ENCODE results near the gene SYT1. TPM values are rescaled to one million over a fixed set of nuclear protein-coding genes. Genes with fewer than 3 reads are reported as not detected.

SYT1 gene
- total RNA-seq, 1 donor from 2014 or later = not detected

DNA sequence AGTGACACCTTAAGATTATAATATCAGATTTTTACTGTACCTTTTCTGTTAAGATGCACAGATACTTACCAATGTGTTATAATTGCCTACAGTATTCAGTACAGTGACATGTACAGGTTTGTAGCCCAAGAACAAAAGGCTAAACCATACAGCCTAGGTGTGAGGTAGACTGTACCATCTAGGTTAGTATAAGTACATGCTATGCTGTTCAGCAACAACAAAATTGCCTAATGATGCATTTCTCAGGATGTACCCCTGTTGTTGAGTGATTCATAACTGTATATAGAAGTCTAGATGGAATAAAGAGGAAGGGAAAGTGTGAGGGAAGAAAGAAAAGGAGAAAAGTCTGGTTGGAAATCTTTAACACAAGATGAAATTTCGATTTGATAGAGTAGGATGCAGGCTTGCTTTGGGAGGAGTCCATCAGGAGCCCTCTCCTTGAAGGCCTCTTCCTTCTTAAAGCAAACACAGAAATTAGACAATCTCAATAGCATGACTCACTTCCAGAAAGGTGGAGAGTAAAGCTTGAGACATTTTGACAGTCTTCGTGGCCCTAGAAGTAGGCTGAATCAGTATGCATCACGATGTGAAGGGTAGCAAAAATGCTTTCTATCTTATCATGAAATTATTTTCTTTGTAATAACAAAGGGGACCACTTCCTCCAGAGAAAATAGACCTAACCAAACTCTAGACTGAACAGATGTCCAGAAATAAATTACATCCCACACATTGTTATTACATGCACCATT lies 191.5 kb downstream of the SYT1 start:
- intact Hi-C loops (cut with micrococcal nuclease) = no loop called here

DNA sequence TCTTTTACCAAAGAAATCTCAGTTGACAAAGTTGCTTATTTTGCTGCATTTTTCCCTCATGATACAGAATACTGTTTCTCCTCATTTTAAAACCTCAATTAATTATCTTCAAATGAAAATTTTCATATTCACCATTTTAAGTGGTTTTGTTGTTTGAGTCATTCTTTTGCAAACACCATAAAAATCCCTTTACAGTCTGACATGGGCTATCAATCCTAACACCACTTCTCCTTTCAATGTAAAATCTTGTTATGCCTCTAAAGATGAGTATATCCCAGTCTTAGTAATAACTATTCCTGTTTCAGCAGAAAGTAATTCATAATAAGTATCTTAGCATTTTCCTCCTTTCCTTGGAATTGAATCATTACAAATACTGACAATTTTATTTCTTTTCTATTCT lies 192.2 kb downstream of the SYT1 start:
- intact Hi-C loops (cut with micrococcal nuclease) = no loop called here

- intact Hi-C loops (cut with micrococcal nuclease) = no loop called here
These were observed 193.0 kb downstream of the SYT1 start for GRCh38 chr12:79057540-79057939.

DNA sequence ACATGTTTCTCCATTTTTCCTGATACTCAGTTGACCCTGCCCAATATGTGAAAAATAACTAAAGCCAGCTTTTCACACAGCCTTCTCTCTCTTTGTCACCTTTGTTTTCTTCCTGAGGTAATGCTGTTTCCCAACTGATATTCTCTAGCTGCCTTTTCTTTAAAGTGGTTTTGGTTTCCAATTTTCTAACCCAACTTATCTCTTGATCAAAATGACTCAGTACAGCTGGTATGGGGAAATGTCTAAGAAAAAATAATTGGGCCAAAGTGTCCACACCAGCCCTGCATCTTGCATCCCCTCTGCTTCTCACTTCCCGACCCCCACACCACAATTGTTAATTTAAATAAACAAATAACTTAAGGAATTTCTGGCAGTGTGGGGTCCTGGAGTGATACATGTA lies 193.8 kb downstream of the SYT1 start:
- intact Hi-C loops (cut with micrococcal nuclease) = no loop called here

- intact Hi-C loops (cut with micrococcal nuclease) = no loop called here
These were observed 195.0 kb downstream of the SYT1 start for GRCh38 chr12:79059557-79059956.

GRCh38 chr12:79063258-79063657 lies 198.7 kb downstream of the SYT1 start:
- intact Hi-C loops (cut with micrococcal nuclease) = no loop called here

- intact Hi-C loops (cut with micrococcal nuclease) = no loop called here
These were observed 203.4 kb downstream of the SYT1 start for GRCh38 chr12:79067977-79068376.

DNA sequence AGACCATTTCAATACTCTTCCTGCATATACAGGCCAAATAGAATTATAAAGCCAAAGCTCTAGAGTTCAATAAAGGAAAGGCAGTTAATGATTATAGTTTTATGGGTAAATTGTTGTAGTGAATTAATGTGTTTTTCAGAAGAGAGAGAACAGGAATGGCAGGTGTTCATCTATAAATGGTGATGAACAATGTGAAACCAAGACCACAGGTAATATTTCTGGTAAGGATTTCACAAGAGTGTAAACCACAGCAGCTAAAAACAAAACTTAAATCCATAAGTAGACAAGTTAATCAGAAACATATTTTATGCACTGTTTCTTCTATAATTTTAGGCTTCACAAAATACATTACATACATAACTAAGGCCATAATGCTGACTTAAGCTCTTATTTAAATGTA lies 204.4 kb downstream of the SYT1 start:
- intact Hi-C loops (cut with micrococcal nuclease) = no loop called here

DNA sequence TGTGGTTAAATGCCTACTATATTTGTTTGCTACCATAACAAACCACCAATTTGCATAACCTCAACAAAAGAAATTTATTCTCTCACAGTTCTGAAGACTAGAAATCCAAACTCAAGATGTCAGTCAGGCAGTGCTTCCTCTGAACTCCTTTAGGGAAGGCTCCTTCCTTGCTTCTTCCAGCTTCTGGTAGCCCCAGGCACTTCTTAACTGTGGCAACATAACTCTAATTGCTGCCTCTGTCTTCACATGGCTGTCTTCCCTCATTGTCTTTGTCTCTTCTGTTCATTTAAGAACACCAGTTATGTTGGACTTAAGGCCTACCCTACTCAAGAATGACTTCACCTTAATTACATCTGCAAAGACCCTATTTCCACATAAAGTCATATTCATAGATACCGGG lies 206.9 kb downstream of the SYT1 start:
- intact Hi-C loops (cut with micrococcal nuclease) = no loop called here

DNA sequence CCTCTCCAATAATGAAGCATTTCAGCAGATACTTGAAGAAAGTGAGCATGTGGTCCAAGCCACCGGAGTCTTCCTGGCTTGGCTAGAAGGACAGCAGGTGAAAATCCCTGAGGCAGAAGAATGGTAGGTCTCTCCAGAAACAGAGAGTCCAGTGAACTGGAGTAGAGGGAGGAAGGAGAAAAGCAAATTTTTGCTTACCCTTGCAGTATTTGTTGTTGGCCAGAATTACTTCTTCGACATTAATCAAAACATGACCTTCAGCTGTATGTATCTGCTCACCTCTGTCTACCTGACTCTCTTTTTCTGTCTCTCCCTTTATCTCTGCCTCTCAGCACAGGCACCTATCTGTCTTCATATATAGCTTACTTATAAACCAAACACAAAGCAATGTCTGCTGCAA lies 208.9 kb downstream of the SYT1 start:
- intact Hi-C loops (cut with micrococcal nuclease) = no loop called here

- intact Hi-C loops (cut with micrococcal nuclease) = no loop called here
These were observed 218.0 kb downstream of the SYT1 start for GRCh38 chr12:79082595-79082994.

DNA sequence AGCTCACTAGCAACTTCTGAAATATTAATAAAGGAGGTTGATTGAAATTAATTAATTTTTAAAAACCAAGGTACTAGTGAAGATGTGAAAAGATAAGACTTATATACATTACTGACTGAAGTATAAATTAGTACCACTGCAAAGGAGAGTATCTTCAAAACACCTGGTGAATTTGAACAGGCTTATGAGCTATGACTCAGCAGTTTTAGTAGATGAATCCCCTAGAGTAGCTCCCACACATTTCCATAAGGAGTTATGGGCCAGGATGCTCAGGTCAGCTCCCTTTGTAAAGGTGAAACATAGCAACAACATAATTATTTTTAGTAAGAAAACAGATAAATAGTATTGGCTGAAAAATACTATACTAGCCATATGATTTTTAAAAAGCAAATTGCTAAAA lies 218.6 kb downstream of the SYT1 start:
- intact Hi-C loops (cut with micrococcal nuclease) = no loop called here

DNA sequence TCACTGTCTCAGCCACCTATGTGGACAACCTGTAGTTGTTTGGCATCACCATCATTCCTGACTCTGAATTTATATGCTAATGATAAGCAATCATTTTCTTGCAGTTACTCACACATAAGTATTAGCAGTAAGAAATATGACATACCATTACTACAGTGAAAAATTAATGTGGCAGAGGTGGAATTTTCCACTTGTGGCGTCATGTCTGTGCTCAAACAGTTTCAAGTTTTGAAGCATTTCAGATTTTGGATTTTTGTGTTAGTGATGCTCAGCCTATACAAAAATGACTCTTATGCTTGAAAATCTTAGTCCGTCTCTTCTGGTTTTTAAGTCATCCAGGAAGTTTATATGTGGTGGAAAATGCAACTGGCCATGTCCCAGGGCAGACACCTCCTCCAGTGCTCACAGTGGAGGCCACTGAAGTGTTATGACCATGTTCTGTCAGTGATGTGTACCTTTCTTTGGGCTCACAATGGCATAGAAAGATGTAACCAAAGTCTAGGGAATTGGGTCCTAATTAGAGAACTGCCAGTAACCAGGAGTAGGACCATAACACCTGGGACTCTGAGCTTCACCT lies 220.6 kb downstream of the SYT1 start:
- intact Hi-C loops (cut with micrococcal nuclease) = no loop called here

- intact Hi-C loops (cut with micrococcal nuclease) = no loop called here
These were observed 222.1 kb downstream of the SYT1 start for GRCh38 chr12:79086541-79087296.

GRCh38 chr12:79098530-79098929 lies 234.0 kb downstream of the SYT1 start:
- intact Hi-C loops (cut with micrococcal nuclease) = no loop called here

DNA sequence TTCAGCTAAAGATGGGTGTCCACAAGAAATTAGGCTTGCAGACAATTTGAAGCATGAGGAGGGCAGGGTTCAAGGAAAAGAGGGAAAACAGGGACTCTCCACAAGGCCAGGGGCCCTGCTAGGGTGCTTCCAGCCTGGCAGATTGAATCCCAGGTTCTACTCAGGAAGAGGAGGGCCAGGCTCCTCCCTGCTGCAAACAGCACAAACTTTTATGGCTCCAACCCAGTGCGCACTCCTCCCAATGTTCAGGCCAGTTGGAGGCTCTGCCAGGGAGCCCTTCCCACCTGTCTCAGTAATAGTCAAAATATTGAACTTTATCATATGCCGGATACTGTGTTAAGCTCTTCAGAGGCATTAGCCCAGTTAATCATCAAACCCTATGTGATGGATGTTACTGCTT lies 244.4 kb downstream of the SYT1 start:
- intact Hi-C loops (cut with micrococcal nuclease) = no loop called here

DNA sequence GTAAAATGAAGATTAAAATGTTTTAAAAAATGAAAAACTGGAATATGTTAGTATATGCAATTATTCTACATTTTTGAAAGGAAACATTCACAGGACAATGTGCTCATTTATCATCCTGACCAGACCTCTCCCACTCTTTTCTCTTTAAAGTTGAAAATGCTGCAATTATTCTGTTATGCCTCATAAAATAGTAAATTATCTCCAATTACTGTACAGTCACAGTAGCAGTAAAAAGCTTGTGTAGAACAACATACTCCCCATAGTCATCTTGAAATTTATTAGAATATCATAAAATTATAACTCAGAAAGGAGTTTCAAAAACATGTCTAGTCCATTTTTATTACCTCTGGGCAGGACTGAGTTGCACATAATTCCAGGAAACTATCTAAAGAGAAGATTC lies 250.3 kb downstream of the SYT1 start:
- intact Hi-C loops (cut with micrococcal nuclease) = no loop called here

GRCh38 chr12:79115743-79116142 lies 251.2 kb downstream of the SYT1 start:
- intact Hi-C loops (cut with micrococcal nuclease) = no loop called here

- intact Hi-C loops (cut with micrococcal nuclease) = no loop called here
These were observed 255.2 kb downstream of the SYT1 start for GRCh38 chr12:79119796-79120195.

DNA sequence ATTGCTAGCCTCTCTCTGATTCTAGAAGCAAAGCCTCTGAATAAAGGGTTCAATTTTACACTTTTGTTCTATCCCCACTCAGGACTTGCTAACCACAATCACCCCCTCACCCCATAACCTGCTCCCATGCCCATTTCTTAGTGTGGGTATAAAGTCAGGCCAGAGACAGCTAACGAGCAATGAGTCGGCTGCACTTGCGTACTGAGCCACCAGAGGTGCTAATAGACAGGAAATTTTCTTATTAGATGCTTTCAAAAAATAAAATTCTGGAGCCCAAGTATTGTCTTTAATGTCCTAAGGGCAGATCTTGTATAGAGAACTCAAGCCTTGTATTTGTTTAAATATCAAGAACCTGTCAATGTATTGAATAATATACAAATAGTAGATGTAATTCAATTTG lies 256.9 kb downstream of the SYT1 start:
- intact Hi-C loops (cut with micrococcal nuclease) = no loop called here

DNA sequence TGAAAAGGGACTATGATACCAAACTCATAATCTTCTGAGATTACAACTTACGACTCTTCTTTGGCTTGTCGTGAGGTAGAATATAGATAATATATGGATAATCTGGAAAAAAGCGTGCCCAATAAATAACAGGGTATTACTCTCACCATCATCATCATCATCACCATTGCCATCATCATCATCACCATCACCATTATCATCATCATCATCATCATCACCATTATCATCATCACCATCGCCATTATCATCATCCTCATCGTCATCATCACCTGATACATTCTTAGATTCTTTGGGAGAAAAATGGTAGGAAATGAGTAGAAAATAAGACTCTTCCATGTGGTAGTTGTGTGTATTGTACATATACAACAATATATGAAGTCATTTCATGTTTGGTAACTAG lies 259.8 kb downstream of the SYT1 start:
- intact Hi-C loops (cut with micrococcal nuclease) = no loop called here

DNA sequence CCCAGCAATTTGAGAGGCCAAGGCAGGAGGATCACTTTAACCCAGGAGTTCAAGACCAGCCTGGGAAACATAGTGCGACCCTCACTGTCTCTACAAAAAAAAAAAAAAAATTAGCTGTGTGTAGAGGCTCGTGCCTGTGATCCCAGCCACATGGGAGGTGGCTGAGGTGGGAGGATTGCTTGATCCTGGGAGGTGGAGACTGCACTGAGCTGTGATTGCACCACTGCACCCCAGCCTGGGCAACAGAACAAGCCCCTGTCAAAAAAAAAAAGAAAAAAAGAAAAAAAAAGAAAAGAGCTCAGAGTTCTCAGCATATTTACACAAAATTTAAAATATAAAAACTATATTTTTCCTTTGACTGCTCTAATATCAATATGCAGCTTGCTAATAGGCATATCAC lies 260.8 kb downstream of the SYT1 start:
- intact Hi-C loops (cut with micrococcal nuclease) = no loop called here
